Activated naive CD4-positive, alpha-beta T cell treated with anti-CD3 and anti-CD28 coated beads for 36 hours (primary cell): ENCODE data around the gene SUFU. TPM values are rescaled to one million over a fixed set of nuclear protein-coding genes. Genes with fewer than 3 reads are reported as not detected.

Experiments used
- CTCF ChIA-PET: fragments of 350-600 bp; sonication (Branson Sonifier 250); formaldehyde crosslinking; loops from one replicate; lab custom pipeline; 2021; ENCODE audit warnings: antibody characterized with exemption; lab: Charles Lee
- DNase-seq: peaks from one replicate; pipeline ENCODE4 v3.0.0-alpha.2; 2020
- H3K27ac Mint-ChIP-seq: one replicate; pipeline ENCODE4 v1.8.0; 2021; ENCODE audit warnings: mild to moderate bottlenecking, mixed read lengths
- H3K27me3 Mint-ChIP-seq: one replicate; pipeline ENCODE4 v1.8.0; 2021; ENCODE audit warnings: low read depth, mixed read lengths
- H3K36me3 Mint-ChIP-seq: one replicate; pipeline ENCODE4 v1.8.0; 2021; ENCODE audit warnings: low read depth, mixed read lengths
- H3K4me1 Mint-ChIP-seq: one replicate; pipeline ENCODE4 v1.8.0; 2021; ENCODE audit warnings: low read depth, mixed read lengths
- H3K4me3 Mint-ChIP-seq: one replicate; pipeline ENCODE4 v1.8.0; 2021; ENCODE audit warnings: mild to moderate bottlenecking, moderate library complexity, mixed read lengths
- H3K9me3 Mint-ChIP-seq: one replicate; pipeline ENCODE4 v1.8.0; 2021; ENCODE audit warnings: mixed read lengths
- intact Hi-C: fragments of 100-400 bp; cut with micrococcal nuclease; formaldehyde crosslinking; loops from one replicate; pipeline ENCODE4 v1.15.1; 2023
- total RNA-seq, 2 experiments: library from RNA; stranded (reverse); gene quantifications; one replicate each; pipeline ENCODE4 v1.2.3, GENCODE V29; 2021

The SUFU gene
- total RNA-seq, 2 experiments from 2014 or later = 6.6 to 7.1 TPM

DNA sequence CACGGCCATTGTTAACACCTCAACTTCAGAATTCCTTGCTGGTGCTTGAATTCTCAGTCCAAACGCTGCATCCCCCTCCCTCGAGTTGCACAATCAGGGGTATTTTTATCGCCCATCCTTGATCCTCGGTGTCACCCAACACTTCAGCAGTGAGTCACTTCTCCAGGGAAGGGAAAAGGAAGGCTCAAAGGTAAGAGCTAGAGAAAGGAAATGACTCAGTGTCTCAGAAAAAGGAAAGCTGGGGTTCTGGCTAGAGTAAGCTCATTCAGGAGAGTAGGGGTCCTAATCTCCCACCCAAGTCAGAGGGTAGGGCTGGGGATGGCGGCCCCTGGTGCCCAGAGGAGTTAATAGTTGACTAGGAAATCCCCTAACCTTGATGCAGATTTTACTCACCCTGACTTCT is 100.7 kb downstream of the SUFU start:
- H3K9me3 Mint-ChIP-seq = no peaks in the 10 kb centered on the region
- peaks cover 9% of the 10 kb centered on the region for H3K4me1 Mint-ChIP-seq
- intact Hi-C loops = no loop called here
- CTCF ChIA-PET = interaction anchor here (1.2 to 2.0 kb wide), 2 partner anchors 21 to 104 kb away, joined by 3 to 7 read pairs; no protein-coding TSS in a partner anchor
- no peaks in the 10 kb centered on the region for H3K27me3 Mint-ChIP-seq
- H3K27ac Mint-ChIP-seq = no peak overlapping the region
- H3K4me3 Mint-ChIP-seq = no peak overlapping the region
- peaks cover 2% of the 10 kb centered on the region for H3K36me3 Mint-ChIP-seq
- DNase-seq = no peak

DNA sequence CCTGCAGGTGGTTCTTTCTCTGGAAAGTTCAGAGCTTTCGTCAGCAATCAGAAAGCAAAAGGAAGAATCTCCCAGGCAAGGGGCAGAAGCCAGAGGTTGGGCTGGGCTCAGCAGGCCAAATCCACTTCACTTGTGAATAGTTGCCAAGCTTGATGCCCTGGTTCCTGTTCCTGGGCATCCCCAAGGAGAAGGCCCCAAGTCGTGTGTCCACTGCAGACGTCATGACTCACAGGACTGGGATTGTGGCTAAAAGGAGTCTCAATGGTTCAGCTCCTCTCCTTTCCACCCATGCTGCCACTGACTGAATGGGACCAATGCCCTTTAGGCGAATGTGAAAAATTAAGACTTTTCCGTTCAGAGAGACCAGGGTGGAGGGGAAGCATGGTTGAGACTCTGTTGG is 101.9 kb downstream of the SUFU start:
- intact Hi-C loops = no loop called here
- Mint-ChIP-seq H3K36me3 (peaks cover 2% of the 10 kb centered on the region), H3K4me3 (no peak overlapping the region), H3K27me3 (no peaks in the 10 kb centered on the region), H3K9me3 (no peaks in the 10 kb centered on the region), H3K27ac (no peak overlapping the region), H3K4me1 (peaks cover 13% of the 10 kb centered on the region)
- CTCF ChIA-PET = interaction anchor here (0.8 to 2.0 kb wide), 3 partner anchors 10 to 105 kb away, joined by 3 to 7 read pairs (median 3); no protein-coding TSS in a partner anchor
- DNase-seq = no peak

DNA sequence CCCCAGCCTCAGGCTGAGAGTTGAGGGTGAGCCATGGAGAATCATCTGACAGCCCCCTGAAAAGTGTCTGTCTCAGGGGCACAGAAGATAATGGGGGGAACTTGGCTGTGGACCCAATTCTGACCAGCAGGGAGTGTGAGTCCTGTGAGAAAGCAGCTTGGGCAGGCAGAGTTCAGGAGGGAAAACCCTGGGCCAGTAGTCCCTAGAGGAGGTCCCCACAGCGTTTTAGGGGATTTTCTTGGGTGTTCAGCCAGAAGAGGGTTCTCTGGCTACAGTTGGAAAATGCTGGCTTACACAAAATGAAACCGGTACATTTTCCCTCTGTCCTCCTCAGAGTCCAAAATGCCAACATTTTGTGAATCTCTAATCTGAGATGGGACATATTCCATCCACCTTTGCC is 104.7 kb downstream of the SUFU start:
- no peak for DNase-seq
- CTCF ChIA-PET = interaction anchor here (1.2 kb wide), 1 partner anchor 25 kb away, joined by 3 read pairs; no protein-coding TSS in a partner anchor
- Mint-ChIP-seq H3K27me3 (no peaks in the 10 kb centered on the region), H3K9me3 (no peaks in the 10 kb centered on the region), H3K36me3 (peaks cover 2% of the 10 kb centered on the region), H3K4me1 (peaks cover 38% of the 10 kb centered on the region), H3K4me3 (no peak overlapping the region), H3K27ac (no peak overlapping the region)
- intact Hi-C loops = no loop called here

DNA sequence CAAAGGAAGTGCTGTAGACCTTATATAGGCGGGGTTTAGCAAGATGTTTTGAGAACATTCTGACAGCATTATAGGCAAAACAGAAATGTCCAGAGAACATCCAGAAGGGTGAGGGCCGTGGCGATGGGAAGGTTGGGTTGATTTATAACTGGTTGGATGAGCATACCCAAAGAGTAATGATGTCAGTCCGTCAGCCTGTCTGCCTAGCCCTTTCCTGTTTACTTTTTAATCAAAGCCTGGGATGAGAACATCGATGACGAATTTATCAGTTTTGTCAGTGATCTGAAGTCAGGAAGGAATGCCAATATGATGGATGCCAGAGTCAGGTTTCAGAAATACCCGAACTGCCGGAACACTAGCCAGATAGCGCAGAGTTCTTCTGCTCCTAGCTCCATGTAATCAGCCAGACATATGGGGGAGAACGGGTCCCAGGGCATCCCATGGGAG is 106.7 kb downstream of the SUFU start:
- Mint-ChIP-seq H3K4me1 (peaks cover 32% of the 10 kb centered on the region), H3K36me3 (no peaks in the 10 kb centered on the region), H3K9me3 (no peaks in the 10 kb centered on the region), H3K27ac (no peak overlapping the region), H3K27me3 (no peaks in the 10 kb centered on the region), H3K4me3 (no peak overlapping the region)
- intact Hi-C loops = no loop called here
- no peak for DNase-seq
- CTCF ChIA-PET = no interaction called here

DNA sequence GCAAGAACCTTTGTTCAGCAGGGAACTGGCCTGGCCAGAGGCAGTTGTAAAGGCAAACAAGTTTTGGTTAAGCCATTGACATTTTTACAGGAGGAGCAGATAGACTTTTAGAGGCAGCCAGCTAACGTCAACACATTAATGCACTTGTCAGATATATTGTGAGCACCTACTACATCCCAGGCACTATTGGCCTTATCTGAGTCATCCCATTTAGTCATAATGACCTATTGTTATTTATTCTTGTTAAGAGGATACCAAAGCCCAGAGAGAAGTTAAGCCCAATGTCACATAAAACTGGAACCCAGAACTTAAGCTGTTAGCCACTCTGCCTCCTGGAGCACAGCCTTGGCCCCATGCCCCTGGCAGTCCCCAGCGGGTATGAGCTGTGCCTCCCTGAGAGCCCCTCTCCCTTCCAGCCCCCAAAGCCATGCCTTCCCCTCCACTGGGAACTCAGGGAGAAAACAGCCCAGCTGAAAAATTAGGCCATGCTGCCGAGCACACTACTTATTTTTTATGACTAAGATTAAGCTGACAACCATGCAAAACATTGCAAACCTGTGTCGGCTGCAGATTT is 107.8 kb downstream of the SUFU start:
- no peak overlapping the region for H3K4me3 Mint-ChIP-seq
- intact Hi-C loops = loop anchor here (2.0 kb wide), 1 partner anchor 59 kb away; no protein-coding TSS in a partner anchor
- DNase-seq = no peak
- CTCF ChIA-PET = interaction anchor here (0.7 to 1.0 kb wide), 2 partner anchors 14 to 20 kb away, joined by 4 to 8 read pairs; no protein-coding TSS in a partner anchor
- H3K4me1 Mint-ChIP-seq = peaks cover 32% of the 10 kb centered on the region
- no peaks in the 10 kb centered on the region for H3K27me3 Mint-ChIP-seq
- H3K27ac Mint-ChIP-seq = no peak overlapping the region
- H3K36me3 Mint-ChIP-seq = peaks cover under 1% of the 10 kb centered on the region
- no peaks in the 10 kb centered on the region for H3K9me3 Mint-ChIP-seq

DNA sequence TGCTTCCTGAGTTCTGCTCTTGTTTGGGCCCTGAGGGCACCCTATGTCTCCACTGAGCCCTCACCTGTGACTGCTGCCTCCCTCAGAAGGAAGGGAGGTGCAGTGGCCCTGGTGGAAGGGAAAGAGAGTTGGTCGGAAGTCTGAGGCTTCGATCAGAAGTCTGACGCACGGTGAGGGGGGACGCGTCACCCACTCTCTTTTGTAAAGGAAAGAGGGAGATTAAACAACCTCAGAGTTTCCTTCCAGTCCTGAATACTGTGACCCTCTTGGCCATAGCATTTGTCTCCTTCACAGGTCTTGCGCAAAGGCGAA is 109.1 kb downstream of the SUFU start:
- H3K27ac Mint-ChIP-seq = peak overlapping the region; percentile 79
- H3K9me3 Mint-ChIP-seq = no peaks in the 10 kb centered on the region
- no peaks in the 10 kb centered on the region for H3K27me3 Mint-ChIP-seq
- peak; percentile 69 for DNase-seq
- intact Hi-C loops = loop anchor here (2.0 kb wide), 1 partner anchor 58 kb away; no protein-coding TSS in a partner anchor
- CTCF ChIA-PET = interaction anchor here (1.6 to 1.8 kb wide), 2 partner anchors 31 to 108 kb away, joined by 5 read pairs; partner anchors contain the start of genes SUFU and TRIM8
- H3K4me3 Mint-ChIP-seq = no peak overlapping the region
- peaks cover 3% of the 10 kb centered on the region for H3K36me3 Mint-ChIP-seq
- peaks cover 32% of the 10 kb centered on the region for H3K4me1 Mint-ChIP-seq

DNA sequence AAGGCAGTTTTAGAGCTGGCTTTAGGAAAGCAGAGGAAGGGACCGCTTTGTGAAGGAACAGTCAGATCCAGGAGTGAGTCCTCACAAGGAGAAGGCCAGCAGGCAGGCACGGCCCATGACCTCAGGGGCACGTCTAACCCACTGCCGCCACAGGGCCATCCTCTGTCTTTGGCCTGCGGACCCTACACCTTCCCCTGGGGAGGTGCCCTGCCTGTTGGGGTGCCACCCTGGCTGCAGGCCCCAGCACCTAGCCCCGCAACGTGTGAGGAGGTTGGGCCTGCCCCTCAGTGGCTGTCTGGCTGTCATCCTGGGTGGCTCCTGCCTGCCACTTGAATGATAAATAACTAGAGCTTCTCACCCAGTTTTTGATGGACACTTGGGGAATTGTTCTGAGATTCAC is 109.5 kb downstream of the SUFU start:
- H3K27me3 Mint-ChIP-seq = no peaks in the 10 kb centered on the region
- H3K4me1 Mint-ChIP-seq = peaks cover 30% of the 10 kb centered on the region
- H3K27ac Mint-ChIP-seq = peak overlapping the region; percentile 79
- no peak for DNase-seq
- CTCF ChIA-PET = interaction anchor here (0.8 to 1.8 kb wide), 5 partner anchors 11 to 381 kb away, joined by 3 to 5 read pairs (median 3); partner anchors contain the start of genes SUFU and TRIM8
- H3K36me3 Mint-ChIP-seq = peaks cover 3% of the 10 kb centered on the region
- H3K4me3 Mint-ChIP-seq = no peak overlapping the region
- no peaks in the 10 kb centered on the region for H3K9me3 Mint-ChIP-seq
- intact Hi-C loops = loop anchor here (2.0 kb wide), 1 partner anchor 58 kb away; no protein-coding TSS in a partner anchor

DNA sequence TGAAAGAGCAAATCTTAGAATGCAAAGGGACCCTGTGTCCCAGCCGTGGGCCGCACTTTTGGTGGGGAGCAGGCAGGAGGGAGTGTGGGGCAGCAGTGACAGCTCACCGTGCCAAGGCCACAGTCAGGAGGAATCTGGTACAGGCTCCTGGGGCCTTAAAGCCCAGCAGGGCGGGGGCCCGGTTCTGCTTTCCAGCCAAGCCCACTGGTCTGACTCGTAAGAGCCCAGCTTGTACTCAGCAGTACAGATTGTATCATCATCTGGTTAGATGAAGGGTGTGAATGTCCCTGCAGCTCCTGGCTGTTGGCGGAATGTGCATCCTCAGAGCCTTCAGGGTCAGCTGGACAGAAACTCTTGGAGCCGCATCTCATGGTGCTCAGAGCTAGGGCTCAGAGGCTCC is 110.0 kb downstream of the SUFU start:
- H3K9me3 Mint-ChIP-seq = no peaks in the 10 kb centered on the region
- no peak for DNase-seq
- no peak overlapping the region for H3K27ac Mint-ChIP-seq
- peaks cover 3% of the 10 kb centered on the region for H3K36me3 Mint-ChIP-seq
- no peaks in the 10 kb centered on the region for H3K27me3 Mint-ChIP-seq
- H3K4me3 Mint-ChIP-seq = no peak overlapping the region
- peaks cover 29% of the 10 kb centered on the region for H3K4me1 Mint-ChIP-seq
- CTCF ChIA-PET = interaction anchor here (0.8 to 2.1 kb wide), 7 partner anchors 12 to 382 kb away, joined by 3 to 6 read pairs (median 3); partner anchors contain the start of genes SUFU and TRIM8
- intact Hi-C loops = loop anchor here (2.0 kb wide), 1 partner anchor 57 kb away; no protein-coding TSS in a partner anchor

DNA sequence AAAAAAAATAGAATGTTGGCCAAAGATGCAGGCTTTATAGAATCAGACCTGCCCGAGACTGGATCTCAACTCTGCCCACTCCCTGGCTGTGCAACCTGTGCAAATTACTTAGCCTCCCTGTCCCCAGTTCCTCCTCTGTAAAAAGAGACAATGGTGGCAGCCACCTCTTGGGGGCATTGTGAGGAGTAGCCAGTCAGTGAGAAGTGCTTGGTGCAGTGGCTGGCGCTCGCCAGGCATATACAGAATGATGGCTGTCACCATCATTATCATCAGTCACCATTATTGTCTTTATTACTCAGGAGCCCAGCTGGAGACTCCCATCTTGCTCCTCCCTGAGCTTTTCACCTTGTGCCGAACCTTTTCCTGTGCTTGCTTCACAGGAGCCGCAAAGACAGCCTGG is 111.1 kb downstream of the SUFU start:
- no peak overlapping the region for H3K4me3 Mint-ChIP-seq
- no peaks in the 10 kb centered on the region for H3K9me3 Mint-ChIP-seq
- CTCF ChIA-PET = interaction anchor here (0.6 to 2.1 kb wide), 7 partner anchors 17 to 85 kb away, joined by 3 to 8 read pairs (median 3); no protein-coding TSS in a partner anchor
- H3K4me1 Mint-ChIP-seq = peaks cover 29% of the 10 kb centered on the region
- no peak overlapping the region for H3K27ac Mint-ChIP-seq
- intact Hi-C loops = loop anchor here (1.0 kb wide), 1 partner anchor 30 kb away; no protein-coding TSS in a partner anchor
- DNase-seq = no peak
- peaks cover 3% of the 10 kb centered on the region for H3K36me3 Mint-ChIP-seq
- H3K27me3 Mint-ChIP-seq = no peaks in the 10 kb centered on the region

DNA sequence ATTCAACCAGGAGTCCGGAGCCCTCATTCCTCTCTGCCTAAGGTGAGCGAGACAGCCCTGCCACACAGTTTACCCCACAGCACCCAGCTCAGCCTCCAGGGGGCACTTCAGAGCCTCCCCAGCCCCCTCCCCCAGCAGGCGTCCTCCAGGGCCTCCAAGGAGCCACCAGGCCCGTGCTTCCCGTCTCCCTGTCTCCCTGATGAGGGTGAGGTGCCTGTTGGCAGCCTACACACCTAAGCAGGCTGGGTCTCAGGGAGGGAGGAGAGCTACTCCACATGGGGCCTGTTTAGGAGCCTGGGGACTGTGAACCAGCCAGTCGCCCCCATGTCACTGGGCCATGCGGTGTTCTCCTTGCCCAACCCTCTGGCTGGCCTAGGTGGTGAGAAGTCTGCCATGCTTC is 111.6 kb downstream of the SUFU start:
- no peaks in the 10 kb centered on the region for H3K27me3 Mint-ChIP-seq
- CTCF ChIA-PET = interaction anchor here (0.7 to 2.1 kb wide), 6 partner anchors 16 to 85 kb away, joined by 3 to 6 read pairs (median 3); no protein-coding TSS in a partner anchor
- H3K9me3 Mint-ChIP-seq = no peaks in the 10 kb centered on the region
- DNase-seq = peak; percentile 45
- peaks cover 29% of the 10 kb centered on the region for H3K4me1 Mint-ChIP-seq
- intact Hi-C loops = loop anchor here (1.0 kb wide), 1 partner anchor 30 kb away; no protein-coding TSS in a partner anchor
- H3K36me3 Mint-ChIP-seq = peaks cover 3% of the 10 kb centered on the region
- H3K4me3 Mint-ChIP-seq = no peak overlapping the region
- H3K27ac Mint-ChIP-seq = no peak overlapping the region

DNA sequence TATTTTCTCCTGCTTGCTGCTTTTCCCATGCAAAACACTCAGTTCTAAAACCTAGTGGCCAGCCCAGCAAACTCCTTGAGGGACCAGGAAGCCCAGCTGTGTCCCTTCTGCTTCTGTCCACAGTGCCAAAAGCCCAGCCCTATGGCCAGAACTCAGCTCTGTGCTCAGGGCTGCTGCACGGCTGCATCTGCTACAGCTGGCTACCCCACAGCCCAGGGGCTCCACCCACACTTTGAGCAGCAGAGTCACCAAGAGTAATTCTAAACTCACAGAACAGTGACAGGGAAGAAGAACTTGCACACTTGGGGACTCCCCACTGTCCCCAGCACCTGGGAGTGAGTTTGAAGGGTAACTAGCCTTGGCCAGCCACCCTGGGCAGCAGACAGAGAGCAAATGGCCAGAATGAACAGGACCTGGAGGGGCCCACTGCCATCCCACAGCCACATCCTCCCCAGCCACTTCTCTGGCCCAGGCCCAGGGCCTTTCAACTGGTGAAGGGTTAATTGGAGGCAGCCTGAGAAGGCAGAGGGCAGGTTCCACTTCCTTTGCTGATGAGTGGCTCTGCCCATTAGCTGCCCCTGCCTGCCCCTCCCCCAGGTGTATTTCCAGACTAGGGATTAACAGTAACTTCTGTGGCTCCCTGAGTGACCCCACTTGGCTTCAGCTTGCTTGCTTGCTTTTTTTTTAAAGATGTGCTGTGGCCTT is 112.4 kb downstream of the SUFU start:
- H3K27me3 Mint-ChIP-seq = no peaks in the 10 kb centered on the region
- H3K9me3 Mint-ChIP-seq = no peaks in the 10 kb centered on the region
- intact Hi-C loops = no loop called here
- H3K4me1 Mint-ChIP-seq = peaks cover 20% of the 10 kb centered on the region
- H3K36me3 Mint-ChIP-seq = peaks cover 3% of the 10 kb centered on the region
- CTCF ChIA-PET = interaction anchor here (1.1 to 1.7 kb wide), 3 partner anchors 14 to 29 kb away, joined by 3 to 4 read pairs (median 3); no protein-coding TSS in a partner anchor
- no peak overlapping the region for H3K4me3 Mint-ChIP-seq
- no peak overlapping the region for H3K27ac Mint-ChIP-seq
- DNase-seq = no peak

DNA sequence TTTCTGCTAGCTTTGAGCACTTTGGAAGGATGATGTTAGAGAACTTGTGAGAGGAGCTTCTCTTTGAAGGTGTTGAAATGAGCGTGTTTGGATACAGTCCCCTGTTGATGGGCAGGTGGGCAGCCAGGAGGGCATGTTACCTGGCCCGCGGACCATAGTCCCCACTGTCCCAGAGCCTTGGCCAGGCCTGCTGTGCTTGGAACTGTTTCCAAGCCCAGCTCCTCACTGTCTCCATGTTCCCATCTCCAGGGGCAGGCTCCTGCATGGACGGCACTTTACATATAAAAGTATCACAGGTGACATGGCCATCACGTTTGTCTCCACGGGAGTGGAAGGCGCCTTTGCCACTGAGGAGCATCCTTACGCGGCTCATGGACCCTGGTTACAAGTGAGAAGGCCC is 113.3 kb downstream of the SUFU start:
- Mint-ChIP-seq H3K27me3 (no peaks in the 10 kb centered on the region), H3K36me3 (peaks cover 3% of the 10 kb centered on the region), H3K27ac (no peak overlapping the region), H3K4me3 (no peak overlapping the region), H3K9me3 (no peaks in the 10 kb centered on the region), H3K4me1 (peaks cover 12% of the 10 kb centered on the region)
- intact Hi-C loops = no loop called here
- CTCF ChIA-PET = interaction anchor here (1.1 kb wide), 1 partner anchor 13 kb away, joined by 4 read pairs; no protein-coding TSS in a partner anchor
- DNase-seq = no peak
